DOHH2 (cell line): Measurements from ENCODE around the gene RTKN.

Experiments used
- H3F3A ChIP-seq: fragments of 200-600 bp; sonication (generic), shearing (Covaris generic); 2 replicates; pipeline ENCODE4 v1.6.0; 2016; ENCODE audit warnings: antibody characterized with exemption, mild to moderate bottlenecking; ENCODE audit not compliant: control insufficient read depth, insufficient read depth
- H3K27ac ChIP-seq: fragments of 200-600 bp; sonication (generic); 2 replicates; pipeline ENCODE4 v1.5.1; 2014; ENCODE audit warnings: low read depth, mild to moderate bottlenecking, low read length, moderate library complexity
- H3K27me3 ChIP-seq: fragments of 200-600 bp; sonication (generic); 2 replicates; pipeline ENCODE4 v1.6.1; 2014; ENCODE audit warnings: mild to moderate bottlenecking, low read length, mixed read lengths; ENCODE audit not compliant: control insufficient read depth
- H3K36me3 ChIP-seq: fragments of 200-600 bp; sonication (generic); 2 replicates; pipeline ENCODE4 v1.6.1; 2014; ENCODE audit warnings: mild to moderate bottlenecking, low read length, moderate library complexity, mixed read lengths; ENCODE audit not compliant: control insufficient read depth
- H3K4me1 ChIP-seq: fragments of 200-600 bp; sonication (generic); 2 replicates; pipeline ENCODE4 v1.6.1; 2014; ENCODE audit warnings: mild to moderate bottlenecking, low read length, mixed read lengths; ENCODE audit not compliant: control insufficient read depth
- H3K4me2 ChIP-seq: fragments of 200-600 bp; sonication (generic); 2 replicates; pipeline ENCODE4 v1.6.0; 2014; ENCODE audit warnings: mild to moderate bottlenecking, low read length, moderate library complexity
- H3K4me3 ChIP-seq: fragments of 200-600 bp; sonication (generic); 2 replicates; pipeline ENCODE4 v1.5.1; 2014; ENCODE audit warnings: mild to moderate bottlenecking, low read length, mixed read lengths
- H3K79me2 ChIP-seq: fragments of 200-600 bp; sonication (generic); 2 replicates; pipeline ENCODE4 v1.6.1; 2014; ENCODE audit warnings: mild to moderate bottlenecking, low read length, mixed read lengths; ENCODE audit not compliant: control insufficient read depth
- H3K9me2 ChIP-seq: fragments of 200-600 bp; sonication (generic); replicated peaks from 2 replicates; pipeline ENCODE4 v1.6.1; 2014; ENCODE audit warnings: mild to moderate bottlenecking, low read length, mixed read lengths; ENCODE audit not compliant: control insufficient read depth
- H3K9me3 ChIP-seq: fragments of 200-600 bp; sonication (generic); 2 replicates; pipeline ENCODE4 v1.6.1; 2014; ENCODE audit warnings: antibody characterized with exemption, low read length, mixed read lengths; ENCODE audit not compliant: control insufficient read depth, insufficient read depth
- H4K20me1 ChIP-seq: fragments of 200-600 bp; sonication (generic); 2 replicates; pipeline ENCODE4 v1.6.0; 2014; ENCODE audit warnings: low read depth, mild to moderate bottlenecking, antibody characterized with exemption, low read length, moderate library complexity; ENCODE audit not compliant: control insufficient read depth, insufficient read depth
- CTCF ChIP-seq: fragments of 200-600 bp; sonication (generic); IDR thresholded peaks from one replicate; pipeline ENCODE4 v1.5.1; 2014; ENCODE audit warnings: antibody characterized with exemption, mild to moderate bottlenecking, low read depth, low read length; ENCODE audit not compliant: poor library complexity, severe bottlenecking
- EZH2phosphoT487 ChIP-seq: fragments of 200-600 bp; sonication (generic); IDR thresholded peaks from 2 replicates; pipeline ENCODE4 v1.6.1; 2017; ENCODE audit warnings: borderline replicate concordance, mild to moderate bottlenecking, antibody characterized with exemption, low read length, moderate library complexity, mixed read lengths

RTKN gene

GRCh38 chr2:74439373-74439772 is 2.4 kb downstream of the RTKN start:
- Histone ChIP-seq H3K4me3 (peak overlapping the region; percentile 66), H3F3A (no peaks in the 10 kb centered on the region), H3K9me3 (no peaks in the 10 kb centered on the region), H3K79me2 (no peaks in the 10 kb centered on the region), H3K4me1 (peaks cover 43% of the 10 kb centered on the region), H3K9me2 (no peaks in the 10 kb centered on the region), H3K27ac (no peak overlapping the region), H3K36me3 (no peaks in the 10 kb centered on the region), H4K20me1 (no peaks in the 10 kb centered on the region), H3K4me2 (peak overlapping the region; percentile 69), H3K27me3 (peaks cover 20% of the 10 kb centered on the region)
- no peak for TF ChIP-seq EZH2phosphoT487
- TF ChIP-seq CTCF = no peak

- Histone ChIP-seq H3F3A (no peaks in the 10 kb centered on the region), H3K4me2 (no peak overlapping the region), H3K79me2 (no peaks in the 10 kb centered on the region), H3K9me3 (no peaks in the 10 kb centered on the region), H3K9me2 (no peaks in the 10 kb centered on the region), H3K4me3 (no peak overlapping the region), H3K4me1 (peaks cover 35% of the 10 kb centered on the region), H3K36me3 (no peaks in the 10 kb centered on the region), H3K27ac (no peak overlapping the region), H3K27me3 (peaks cover 18% of the 10 kb centered on the region), H4K20me1 (no peaks in the 10 kb centered on the region)
- no peak for TF ChIP-seq EZH2phosphoT487
- no peak for TF ChIP-seq CTCF
These were observed 3.5 kb downstream of the RTKN start for GRCh38 chr2:74438248-74438647.

- Histone ChIP-seq H3F3A (no peaks in the 10 kb centered on the region), H3K27ac (no peak overlapping the region), H4K20me1 (no peaks in the 10 kb centered on the region), H3K4me2 (no peak overlapping the region), H3K9me2 (no peaks in the 10 kb centered on the region), H3K4me3 (no peak overlapping the region), H3K9me3 (no peaks in the 10 kb centered on the region), H3K79me2 (no peaks in the 10 kb centered on the region), H3K27me3 (peaks cover 13% of the 10 kb centered on the region), H3K4me1 (peaks cover 35% of the 10 kb centered on the region), H3K36me3 (no peaks in the 10 kb centered on the region)
- no peak for TF ChIP-seq CTCF
- TF ChIP-seq EZH2phosphoT487 = no peak
These were observed 4.7 kb downstream of the RTKN start for GRCh38 chr2:74436848-74437695.
